A204.1 (cell line): ENCODE measurements around the gene PRR3.
"Not testable (repeated sequence)": the region's sequence is repeated elsewhere in the genome, so short reads cannot be mapped to it uniquely, and the experiment has no call there.

Experiments used
- FAIRE-seq: peaks from 2 replicates; lab custom pipeline; 2012; peaks lifted over from hg19 to GRCh38; lab: Jason Lieb, UNC

The PRR3 gene, protein sequence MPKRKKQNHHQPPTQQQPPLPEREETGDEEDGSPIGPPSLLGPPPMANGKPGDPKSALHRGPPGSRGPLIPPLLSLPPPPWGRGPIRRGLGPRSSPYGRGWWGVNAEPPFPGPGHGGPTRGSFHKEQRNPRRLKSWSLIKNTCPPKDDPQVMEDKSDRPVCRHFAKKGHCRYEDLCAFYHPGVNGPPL

DNA sequence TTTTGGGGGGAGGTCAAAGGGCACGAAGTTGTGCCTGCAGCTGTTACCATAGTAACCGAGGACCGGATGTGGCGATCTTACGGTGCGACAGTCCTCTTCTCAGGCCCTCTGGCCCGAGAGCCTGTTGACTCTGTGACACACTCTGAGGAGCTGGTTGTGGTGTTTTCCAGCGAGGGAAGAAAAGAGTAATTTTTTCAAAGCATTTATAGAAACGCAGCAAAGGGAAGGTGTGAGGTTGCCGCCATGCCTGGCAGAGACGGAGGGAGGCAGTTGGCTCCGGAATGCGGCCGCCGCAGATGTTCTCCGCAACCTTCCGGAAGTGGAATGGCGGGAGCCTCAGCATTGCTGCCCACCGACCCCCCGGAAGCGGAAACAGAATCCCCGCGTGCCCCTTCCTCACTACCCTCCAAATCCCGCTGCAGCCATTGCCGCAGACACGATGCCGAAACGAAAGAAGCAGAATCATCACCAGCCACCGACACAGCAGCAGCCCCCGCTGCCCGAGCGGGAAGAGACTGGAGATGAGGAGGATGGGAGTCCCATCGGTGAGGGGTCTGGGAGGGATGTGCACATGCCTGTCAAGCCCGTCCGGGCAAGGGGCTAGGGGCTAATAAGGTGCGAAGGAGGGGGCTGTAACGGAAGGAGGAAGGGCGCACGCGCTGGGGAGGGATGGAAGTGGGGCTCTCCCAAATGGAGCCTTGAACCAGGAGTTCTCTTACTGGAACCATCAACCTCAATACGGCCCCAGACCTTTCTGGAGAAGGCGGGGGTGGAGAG lies at the start of gene PRR3:
PRR3 (plus strand) TSS at position 390 of the 777 bp plus-strand sequence; CDS start at position 440, 50 bp downstream.
- no peak for FAIRE-seq

DNA sequence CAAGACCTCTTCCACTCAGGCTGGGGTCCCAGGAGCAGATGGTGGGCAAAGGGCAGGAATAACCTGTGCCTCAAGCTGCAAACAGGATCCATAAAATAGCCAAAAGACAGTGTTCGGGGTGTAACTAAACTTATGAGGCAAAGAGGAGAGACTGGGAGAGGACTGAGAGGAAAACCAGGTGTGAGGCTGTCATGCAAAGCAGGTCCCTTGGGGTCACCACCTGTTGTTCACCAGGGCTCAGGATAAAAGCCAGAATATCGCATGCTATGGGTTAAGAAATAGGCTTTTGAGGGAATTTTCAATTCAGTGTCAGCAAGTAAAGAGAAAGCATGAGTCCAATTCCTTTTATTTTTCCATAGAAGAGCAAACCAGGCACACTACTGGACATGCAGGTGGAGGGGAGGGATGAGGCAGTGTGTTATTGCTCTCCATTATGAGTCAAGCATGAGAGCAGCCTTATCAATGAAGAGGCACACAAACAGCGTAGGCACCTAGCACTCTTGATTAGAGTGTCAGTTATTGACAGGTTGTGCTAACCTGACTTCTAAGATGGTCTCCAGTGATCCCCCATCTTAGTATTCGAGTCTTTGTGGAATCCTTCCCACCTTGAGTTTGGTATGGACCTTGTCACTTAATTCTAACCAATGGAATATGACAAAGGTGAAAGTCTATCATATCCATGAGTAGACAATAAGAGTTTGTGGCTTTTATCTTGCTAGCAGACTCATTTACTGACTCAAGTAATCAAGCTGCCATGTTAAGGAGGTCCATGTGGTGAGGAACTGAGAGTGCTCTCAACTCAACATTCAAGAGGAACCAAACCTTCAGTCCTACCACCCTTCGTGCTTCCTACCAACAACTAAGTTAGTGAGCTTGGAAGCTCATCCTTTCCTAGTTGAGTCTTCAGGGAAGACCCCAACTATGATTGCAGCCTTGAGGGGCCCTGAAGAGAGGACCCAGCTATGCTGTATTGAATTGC lies 49.0 kb upstream of the PRR3 start:
- FAIRE-seq, result no peak

DNA sequence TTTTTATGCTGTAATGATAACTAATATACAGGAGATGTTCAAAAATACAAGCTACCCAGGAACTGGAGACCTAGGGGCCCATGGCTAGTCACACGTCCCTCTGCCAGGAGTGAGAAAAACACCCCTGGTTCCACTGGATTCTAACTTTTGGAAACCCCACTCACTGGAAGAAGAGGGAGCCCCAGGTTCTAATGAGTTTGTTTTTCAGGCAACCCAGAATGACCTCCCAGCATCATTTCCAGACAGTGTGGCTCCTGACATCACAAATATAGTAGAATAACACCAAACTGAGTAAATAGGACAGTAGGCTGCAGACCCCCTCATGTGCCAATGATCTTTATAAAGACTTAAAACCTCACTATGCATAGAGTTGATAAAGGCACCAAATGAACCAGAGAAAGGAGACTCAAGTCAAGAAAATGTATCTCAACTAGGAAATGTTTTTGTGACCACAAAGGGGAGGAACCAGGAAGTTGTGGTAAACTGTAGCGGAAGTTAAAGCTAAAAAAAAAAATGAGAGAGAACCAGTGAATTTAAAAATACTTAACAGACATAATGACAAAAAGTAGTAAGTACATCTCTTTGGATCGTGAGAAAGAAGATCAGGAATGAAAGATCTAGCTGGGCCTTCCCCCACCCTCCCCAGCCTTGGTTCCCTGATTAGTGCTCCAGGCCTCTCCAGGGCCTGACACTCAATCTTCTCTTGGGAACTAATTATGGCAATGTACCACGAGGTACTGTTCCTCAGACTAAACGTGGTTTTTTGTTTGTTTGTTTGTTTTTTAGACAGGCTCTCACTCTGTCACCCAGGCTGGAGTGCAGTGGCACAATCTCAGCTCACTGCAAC lies 48.0 kb upstream of the PRR3 start:
- no peak for FAIRE-seq

DNA sequence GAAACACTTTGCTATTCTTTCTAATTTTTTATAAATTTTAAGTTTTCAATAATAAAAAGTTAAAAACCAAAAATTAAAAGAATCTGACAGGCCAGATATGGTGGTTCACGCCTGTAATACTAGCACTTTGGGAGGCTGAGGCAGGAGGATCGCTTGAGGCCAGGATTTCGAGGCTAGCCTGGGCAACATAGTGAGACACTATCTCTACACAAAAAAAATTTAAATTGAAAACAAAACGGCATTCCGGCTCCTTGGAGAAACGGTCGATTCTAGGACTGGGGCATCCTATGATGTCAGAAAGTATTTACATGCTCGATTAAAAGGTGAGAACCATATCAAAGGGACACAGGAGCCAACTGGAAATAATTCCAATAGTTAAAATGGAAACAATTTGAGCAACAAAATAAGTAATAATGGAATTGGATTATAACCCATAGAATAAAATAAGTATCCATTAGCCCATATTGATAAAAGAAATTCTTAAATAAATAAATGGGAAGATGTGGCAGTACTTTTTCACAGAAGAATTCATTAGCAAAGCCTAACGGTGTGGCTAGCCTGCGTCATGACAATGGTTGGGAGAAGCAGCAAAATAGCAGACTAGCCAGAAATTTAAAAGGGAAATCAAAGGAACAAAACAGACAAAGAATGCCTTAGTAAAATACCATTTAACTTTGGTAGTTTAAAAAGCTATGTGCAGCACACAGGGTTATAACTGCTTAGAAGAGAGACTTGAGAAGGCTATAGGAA lies 46.5 kb upstream of the PRR3 start:
- no peak for FAIRE-seq

DNA sequence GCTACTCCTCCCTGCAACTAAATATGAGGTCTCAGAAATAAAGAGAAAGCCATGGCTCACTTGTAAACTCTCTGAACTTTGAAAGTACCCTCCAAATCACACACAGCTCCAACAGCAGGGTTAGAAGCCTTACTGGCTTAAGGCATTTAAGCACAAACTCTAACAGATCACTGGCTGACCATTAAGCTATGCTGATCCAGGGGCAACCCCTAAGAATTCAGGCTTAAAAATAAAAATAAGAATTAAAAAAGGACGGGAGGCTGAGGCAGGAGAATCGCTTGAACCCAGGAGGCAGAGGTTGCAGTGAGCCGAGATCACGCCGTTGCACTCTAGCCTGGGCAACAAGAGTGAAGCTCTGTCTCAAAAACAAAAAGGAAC lies 45.9 kb upstream of the PRR3 start:
- no peak for FAIRE-seq

DNA sequence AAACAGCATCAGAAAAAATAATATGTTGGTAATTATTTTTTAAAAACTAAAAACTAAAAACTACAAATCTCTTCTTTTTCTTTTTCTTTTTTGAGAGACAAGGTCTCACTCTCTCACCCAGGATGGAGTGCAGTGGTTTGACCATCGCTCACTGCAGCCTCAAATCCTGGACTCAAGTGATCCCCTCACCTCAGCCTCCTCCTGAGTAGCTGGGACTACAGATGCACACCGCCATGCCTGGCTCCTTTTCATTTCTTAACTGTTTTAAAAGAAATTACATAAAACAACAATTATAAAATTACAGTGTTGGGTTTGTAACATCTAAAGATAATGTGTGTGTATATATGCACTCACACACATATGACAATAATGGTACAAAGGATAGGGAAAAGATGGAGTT lies 43.6 kb upstream of the PRR3 start:
- FAIRE-seq, result no peak

DNA sequence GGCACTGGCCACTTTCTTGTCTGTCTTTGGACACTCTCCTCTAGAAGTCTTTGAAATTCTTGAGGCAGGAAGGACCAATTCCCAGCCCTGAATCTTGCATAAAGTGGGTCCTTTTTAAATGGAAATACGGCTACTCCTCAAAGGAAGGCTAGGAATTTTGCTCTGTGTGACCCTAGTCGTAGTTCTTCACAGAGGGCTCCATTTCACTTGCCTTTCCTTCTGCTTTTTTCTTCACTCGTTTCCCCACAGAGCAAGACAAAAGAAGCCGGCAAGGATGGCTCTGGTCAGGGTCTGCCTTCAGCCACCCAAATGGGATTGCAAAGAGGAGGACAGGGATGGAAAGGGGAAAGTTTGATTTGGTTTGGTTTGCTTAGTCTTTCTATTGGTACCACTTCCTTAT lies 42.0 kb upstream of the PRR3 start:
- no peak for FAIRE-seq

DNA sequence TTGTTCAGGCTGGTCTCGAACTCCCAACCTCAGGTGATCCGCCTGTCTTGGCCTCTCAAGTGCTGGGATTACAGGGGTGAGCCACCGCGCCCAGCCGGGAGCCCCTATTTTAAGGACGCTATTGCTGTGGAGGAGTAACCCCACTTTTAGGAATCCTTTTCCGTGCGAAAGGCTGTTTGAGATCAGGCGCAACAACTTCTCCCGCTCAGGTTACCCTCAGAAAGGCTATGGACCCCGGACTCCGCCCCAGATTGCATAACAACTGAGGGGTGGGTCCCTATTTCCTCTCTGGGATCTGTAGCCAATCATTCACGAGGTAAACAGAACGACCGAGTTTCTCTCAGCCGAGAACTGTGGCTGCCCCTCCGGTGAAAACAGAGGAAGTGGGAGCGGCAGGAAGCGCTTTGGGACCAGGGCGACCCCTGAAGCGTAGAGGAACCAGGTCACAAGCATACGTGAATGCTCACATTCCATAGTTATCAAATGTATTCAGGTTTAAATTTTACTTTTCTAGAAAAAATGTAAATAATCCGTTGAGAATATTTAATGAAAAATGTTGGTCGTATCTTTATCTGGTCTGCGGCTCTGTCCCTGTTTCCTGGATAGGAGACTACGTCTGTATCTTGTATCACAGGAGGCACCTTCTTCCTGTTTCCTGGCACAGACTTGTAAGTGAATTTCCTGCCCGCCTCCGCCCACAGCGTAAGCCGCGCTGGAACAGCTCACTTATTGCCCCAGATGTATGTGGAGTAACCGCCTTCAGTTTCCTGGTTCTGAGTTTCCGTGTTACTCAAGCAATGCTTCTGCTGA lies 40.9 kb upstream of the PRR3 start:
- no peak for FAIRE-seq

DNA sequence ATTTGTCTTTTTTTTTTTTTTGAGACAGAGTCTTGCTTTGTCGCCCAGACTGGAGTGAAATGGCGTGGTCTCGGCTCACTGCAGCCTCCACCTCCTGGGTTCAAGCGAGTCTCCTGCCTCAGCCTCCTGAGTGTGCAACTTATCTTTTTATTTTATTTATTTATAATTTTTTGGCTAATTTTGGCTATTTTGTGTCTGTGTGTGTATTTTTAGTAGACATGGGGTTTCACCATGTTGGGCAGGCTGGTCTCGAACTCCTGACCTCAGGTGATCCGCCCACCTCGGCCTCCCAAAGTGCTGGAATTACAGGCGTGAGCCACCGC lies 40.4 kb upstream of the PRR3 start:
- not testable (repeated sequence) for FAIRE-seq

DNA sequence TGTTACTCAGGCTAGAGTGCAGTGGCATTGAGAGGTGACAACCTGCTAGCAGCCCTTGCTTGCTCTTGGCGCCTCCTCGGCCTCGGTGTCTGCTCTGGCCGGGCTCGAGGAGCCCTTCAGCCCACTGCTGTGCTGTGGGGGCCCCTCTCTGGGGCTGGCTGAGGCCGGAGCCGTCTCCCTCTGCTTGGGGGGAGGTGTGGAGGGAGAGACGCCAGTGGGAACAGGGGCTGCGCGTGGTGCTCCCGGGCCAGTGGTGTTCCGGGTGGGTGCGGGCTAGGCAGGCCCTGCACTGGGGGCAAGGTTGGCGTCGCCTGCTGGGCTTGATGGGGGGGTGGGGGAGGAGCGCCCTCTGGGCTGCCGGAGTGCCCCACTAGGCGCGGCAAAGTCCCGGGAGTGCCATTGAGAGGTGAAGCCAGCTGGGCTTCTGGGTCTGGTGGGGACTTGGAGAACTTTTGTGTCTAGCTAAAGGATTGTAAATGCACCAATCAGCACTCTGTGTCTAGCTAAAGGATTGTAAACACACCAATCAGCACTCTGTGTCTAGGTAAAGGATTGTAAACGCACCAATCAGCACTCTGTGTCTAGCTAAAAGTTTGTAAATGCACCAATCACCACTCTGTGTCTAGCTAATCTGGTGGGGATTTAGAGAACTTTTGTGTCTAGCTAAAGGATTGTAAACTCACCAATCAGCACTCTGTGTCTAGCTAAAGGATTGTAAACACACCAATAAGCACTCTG lies 39.2 kb upstream of the PRR3 start:
- not testable (repeated sequence) for FAIRE-seq

DNA sequence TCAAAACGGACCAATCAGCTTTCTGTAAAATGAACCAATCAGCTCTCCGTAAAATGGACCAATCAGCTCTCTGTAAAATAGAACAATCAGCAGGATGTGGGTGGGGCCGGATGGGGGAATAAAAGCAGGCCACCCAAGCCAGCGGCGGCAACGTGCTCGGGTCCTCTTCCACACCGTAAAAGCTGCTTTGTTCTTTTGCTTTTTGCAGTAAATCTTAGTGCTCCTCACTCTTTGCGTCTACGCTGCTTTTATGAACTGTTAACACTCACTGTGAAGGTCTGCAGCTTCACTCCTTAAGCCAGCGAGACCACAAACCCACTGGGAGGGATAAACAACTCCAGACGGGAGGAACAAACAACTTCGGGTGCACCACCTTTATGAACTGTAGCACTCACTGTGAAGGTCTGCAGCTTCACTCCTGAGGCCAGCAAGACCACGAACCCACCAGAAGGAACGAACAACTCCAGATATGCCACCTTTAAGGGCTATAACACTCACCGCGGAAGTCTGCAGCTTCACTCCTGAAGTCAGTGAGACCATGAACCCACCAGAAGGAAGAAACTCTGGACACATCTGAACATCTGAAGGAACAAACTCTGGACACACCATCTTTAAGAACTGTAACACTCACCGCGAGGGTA lies 38.5 kb upstream of the PRR3 start:
- FAIRE-seq, result not testable (repeated sequence)

DNA sequence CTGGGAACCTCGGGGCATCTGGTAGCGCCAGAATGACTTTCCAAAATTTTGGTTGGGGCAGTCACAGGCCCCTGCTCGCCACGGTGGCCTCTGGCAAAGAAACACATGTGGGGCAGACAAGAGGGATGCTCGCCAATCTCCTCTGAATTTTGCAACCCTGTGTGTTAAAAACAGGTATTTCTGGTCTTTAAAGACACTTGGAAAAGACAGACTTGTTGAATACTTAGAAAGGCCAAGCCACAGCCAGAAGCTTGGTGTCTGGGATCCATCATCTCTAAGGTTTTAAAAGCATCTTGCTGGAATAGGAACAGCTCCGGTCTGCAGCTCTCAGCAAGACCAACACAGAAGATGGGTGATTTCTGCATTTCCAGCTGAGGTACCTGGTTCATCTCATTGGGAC lies 36.6 kb upstream of the PRR3 start:
- FAIRE-seq, result no peak

DNA sequence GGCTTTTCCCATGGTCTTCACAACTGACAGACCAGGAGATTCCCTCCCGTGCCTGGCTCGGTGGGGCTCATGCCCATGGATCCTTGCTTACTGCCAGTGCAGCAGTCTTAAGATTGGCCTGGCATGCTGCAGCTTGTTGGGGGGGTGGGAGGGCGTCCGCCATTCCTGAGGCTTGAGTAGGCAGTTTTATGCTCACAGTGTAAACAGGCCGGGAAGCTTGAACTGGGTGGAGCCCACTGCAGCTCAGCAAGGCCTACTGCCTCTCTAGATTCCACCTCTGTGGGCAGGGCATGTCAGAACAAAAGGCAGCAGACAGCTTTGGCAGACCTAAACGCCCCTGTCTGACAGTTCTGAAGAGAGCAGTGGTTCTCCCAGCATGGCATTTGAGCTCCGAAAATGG lies 36.0 kb upstream of the PRR3 start:
- not testable (repeated sequence) for FAIRE-seq

DNA sequence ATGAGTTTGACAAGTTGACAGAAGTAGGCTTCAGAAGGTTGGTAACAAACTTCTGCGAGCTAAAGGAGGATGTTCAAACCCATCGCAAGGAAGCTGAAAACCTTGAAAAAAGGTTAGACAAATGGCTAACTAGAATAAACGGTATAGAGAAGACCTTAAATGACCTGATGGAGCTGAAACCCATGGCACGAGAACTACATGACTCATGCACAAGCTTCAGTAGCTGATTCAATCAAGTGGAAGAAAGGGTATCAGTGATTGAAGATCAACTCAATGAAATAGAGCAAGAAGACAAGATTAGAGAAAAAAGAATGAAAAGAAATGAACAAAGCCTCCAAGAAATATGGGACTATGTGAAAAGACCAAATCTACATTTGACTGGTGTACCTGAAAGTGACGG lies 35.1 kb upstream of the PRR3 start:
- not testable (repeated sequence) for FAIRE-seq

DNA sequence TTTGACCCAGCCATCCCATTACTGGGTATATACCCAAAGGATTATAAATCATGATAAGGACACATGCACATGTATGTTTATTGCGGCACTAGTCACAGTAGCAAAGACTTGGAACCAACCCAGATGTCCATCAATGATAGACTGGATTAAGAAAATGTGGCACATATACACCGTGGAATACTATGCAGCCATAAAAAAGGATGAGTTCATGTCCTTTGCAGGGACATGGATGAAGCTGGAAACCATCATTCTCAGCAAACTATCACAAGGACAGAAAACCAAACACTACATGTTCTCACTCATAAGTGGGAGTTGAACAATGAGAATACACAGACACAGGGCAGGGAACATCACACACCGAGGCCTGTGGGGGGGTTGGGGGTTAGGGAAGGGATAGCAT lies 30.7 kb upstream of the PRR3 start:
- not testable (repeated sequence) for FAIRE-seq

DNA sequence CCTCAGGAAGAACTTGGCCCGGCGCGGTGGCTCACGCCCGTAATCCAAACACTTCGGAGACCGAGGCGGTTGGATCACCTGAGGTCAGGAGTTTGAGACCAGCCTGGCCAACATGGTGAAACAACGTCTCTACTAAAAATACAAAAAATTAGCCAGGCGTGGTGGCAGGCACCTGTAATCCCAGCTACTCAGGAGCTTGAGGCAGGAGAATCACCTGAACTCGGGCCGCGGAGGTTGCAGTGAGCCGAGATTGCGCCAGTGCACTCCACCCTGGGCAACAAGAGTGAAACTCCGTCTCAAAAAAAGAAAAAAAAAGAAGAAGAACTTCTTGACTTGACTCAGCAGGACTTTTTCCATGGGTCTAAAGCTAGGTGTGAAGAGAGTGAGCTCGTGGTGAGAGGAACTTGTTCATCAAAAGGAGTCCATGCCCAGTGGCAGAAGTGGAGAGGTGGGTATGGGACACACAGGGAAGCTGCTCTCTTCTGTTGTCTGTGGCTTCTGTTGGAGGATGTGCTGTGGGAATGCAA lies 27.7 kb upstream of the PRR3 start:
- not testable (repeated sequence) for FAIRE-seq

DNA sequence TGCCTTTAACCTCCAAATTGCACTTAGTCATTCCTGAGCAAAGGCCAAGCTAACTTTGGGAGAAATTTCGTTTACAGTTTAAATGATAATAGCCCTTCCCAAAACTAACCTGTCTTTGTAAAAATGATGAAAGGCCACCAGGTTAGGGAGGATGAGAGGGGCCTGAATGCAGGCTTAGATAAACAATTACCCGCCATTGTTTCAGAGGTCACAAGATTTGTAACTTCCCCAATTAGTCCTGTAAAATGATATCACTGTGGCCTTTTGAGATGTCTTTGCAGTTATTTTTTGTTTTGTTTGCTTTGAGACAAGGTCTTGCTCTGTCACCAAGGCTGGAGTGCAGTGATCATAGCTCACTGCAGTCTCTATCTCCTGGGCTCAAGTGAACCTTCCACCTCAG lies 27.1 kb upstream of the PRR3 start:
- no peak for FAIRE-seq

DNA sequence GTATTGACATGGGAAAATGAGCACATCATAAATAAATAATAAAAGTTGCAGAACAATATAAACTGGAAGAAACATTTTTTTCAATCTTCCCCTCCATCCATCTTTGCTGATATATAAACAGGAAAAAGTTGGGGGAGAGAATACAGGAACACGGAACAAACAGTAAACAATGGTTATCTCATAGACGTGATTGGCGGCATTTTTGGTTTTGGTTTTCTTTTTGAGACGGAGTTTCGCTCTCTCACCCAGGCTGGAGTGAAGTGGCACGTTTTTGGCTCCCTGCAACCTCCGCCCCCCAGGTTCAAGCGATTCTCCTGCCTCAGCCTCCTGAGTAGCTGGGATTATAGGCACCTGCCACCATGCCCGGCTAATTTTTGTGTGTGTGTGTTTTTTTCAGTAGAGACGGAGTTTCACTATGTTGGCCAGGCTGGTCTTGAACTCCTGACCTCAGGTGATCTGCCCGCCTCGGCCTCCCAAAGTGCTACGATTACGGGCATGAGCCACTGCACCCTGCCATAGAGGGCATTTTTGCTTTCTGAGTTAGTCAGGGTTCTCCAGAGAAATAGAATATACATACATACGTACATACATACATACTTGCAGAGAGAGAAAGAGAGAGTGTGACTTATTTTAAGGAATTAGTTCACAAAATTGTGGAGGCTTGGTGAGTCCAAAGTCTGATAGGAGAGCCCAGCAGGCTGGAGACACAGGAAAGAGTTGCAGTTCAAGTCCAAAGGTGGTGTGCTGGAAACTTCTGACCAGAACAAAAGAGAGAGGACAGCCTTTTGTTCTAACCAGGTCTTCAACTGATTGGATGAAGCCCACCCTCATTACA lies 23.4 kb upstream of the PRR3 start:
- FAIRE-seq, result no peak
